GM12892 (cell line): ENCODE data around the gene NME9.

ENCODE experiments used
- POLR2A ChIP-seq: IDR thresholded peaks from 2 replicates; pipeline ENCODE4 v1.6.1; 2011; ENCODE audit warnings: low read depth, low read length, control low read depth
- POLR2AphosphoS5 ChIP-seq: IDR thresholded peaks from 2 replicates; pipeline ENCODE4 v1.6.1; 2011; ENCODE audit warnings: low read depth, low read length, control low read depth
- TAF1 ChIP-seq: IDR thresholded peaks from 2 replicates; pipeline ENCODE4 v1.6.1; 2011; ENCODE audit warnings: low read depth, mild to moderate bottlenecking, control low read depth, low read length, borderline replicate concordance

- TF ChIP-seq POLR2A: no peak
- no peak for TF ChIP-seq TAF1
- TF ChIP-seq POLR2AphosphoS5: no peak
These were observed 31.8 kb downstream of the NME9 start for GRCh38 chr3:138297876-138298275.
